Stimulated activated naive CD8-positive, alpha-beta T cell treated with anti-CD3 and anti-CD28 coated beads, Interleukin-15, Interleukin-2, amounts not matched to agents 100 ng/mL and 50 ng/mL, for 24 hours (primary cell): ENCODE data around the gene CACNG7.
A peak's percentile ranks its signal among the peaks of the same experiment; 100 is the strongest.

Experiments used
- H3K27ac Mint-ChIP-seq: one replicate; pipeline ENCODE4 v1.8.0; 2021; ENCODE audit warnings: mild to moderate bottlenecking, mixed read lengths
- H3K27me3 Mint-ChIP-seq: one replicate; pipeline ENCODE4 v1.8.0; 2021; ENCODE audit warnings: mixed read lengths
- H3K36me3 Mint-ChIP-seq: one replicate; pipeline ENCODE4 v1.8.0; 2021; ENCODE audit warnings: low read depth, mixed read lengths
- H3K4me1 Mint-ChIP-seq: one replicate; pipeline ENCODE4 v1.8.0; 2021; ENCODE audit warnings: low read depth, mixed read lengths
- H3K4me3 Mint-ChIP-seq: one replicate; pipeline ENCODE4 v1.8.0; 2021; ENCODE audit warnings: mild to moderate bottlenecking, mixed read lengths
- H3K9me3 Mint-ChIP-seq: one replicate; pipeline ENCODE4 v1.8.0; 2021; ENCODE audit warnings: mixed read lengths

Gene CACNG7

DNA sequence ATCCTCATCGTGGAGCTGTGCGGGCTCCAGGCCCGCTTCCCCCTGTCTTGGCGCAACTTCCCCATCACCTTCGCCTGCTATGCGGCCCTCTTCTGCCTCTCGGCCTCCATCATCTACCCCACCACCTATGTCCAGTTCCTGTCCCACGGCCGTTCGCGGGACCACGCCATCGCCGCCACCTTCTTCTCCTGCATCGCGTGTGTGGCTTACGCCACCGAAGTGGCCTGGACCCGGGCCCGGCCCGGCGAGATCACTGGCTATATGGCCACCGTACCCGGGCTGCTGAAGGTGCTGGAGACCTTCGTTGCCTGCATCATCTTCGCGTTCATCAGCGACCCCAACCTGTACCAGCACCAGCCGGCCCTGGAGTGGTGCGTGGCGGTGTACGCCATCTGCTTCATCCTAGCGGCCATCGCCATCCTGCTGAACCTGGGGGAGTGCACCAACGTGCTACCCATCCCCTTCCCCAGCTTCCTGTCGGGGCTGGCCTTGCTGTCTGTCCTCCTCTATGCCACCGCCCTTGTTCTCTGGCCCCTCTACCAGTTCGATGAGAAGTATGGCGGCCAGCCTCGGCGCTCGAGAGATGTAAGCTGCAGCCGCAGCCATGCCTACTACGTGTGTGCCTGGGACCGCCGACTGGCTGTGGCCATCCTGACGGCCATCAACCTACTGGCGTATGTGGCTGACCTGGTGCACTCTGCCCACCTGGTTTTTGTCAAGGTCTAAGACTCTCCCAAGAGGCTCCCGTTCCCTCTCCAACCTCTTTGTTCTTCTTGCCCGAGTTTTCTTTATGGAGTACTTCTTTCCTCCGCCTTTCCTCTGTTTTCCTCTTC lies 35.1 kb upstream of the CACNG7 start:
- Mint-ChIP-seq H3K4me1 (peaks cover 78% of the 10 kb centered on the region), H3K27ac (peak overlapping the region; percentile 32), H3K9me3 (peaks cover 3% of the 10 kb centered on the region)

DNA sequence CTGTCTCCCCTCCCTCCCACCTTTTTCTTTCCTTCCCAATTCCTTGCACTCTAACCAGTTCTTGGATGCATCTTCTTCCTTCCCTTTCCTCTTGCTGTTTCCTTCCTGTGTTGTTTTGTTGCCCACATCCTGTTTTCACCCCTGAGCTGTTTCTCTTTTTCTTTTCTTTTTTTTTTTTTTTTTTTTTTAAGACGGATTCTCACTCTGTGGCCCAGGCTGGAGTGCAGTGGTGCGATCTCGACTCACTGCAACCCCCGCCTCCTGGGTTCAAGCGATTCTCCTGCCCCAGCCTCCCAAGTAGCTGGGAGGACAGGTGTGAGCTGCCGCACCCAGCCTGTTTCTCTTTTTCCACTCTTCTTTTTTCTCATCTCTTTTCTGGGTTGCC lies 34.5 kb upstream of the CACNG7 start:
- Mint-ChIP-seq H3K9me3 (peaks cover 3% of the 10 kb centered on the region), H3K27ac (peak overlapping the region; percentile 32), H3K4me3 (peak overlapping the region; percentile 6), H3K27me3 (no peaks in the 10 kb centered on the region), H3K4me1 (peaks cover 80% of the 10 kb centered on the region), H3K36me3 (peaks cover 41% of the 10 kb centered on the region)

More for the DNA sequence above, 35.1 kb upstream of the CACNG7 start:
- Mint-ChIP-seq H3K4me3 (peak overlapping the region; percentile 6), H3K36me3 (peaks cover 41% of the 10 kb centered on the region), H3K27me3 (no peaks in the 10 kb centered on the region)

DNA sequence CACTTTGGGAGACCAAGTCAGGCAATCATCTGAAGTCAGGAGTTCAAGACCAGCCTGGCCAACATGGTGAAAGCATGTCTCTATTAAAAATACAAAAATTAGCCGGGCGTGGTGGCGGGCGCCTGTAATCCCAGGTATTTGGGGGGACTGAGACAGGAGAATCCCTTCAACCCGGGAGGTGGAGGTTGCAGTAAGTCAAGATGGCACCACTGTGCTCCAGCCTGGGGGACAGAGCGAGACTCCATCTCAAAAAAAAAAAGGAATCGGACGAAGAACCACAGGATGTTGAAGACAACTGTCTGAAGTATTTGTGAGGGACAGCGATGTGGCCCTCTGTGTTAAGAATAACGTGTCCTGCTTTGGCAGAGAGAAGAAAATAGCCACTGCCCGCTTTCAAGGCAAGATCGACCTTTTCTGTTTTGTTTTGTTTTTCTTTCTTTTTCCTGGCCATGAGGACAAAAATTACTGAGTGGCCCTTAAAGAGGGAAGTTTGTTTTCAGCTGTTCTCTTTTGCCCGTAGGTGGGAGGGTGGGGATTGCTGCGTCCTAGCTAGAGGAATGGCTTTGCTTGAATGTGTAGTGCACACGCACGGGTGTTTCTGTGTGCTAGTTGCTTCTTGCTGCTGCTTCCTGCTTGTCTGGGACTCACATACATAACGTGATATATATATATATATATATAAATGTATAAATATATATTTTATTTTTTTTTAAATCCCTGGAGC lies 33.3 kb upstream of the CACNG7 start:
- Mint-ChIP-seq H3K27ac (peak overlapping the region; percentile 24), H3K4me3 (no peak overlapping the region), H3K4me1 (peaks cover 74% of the 10 kb centered on the region), H3K36me3 (peaks cover 41% of the 10 kb centered on the region), H3K27me3 (no peaks in the 10 kb centered on the region), H3K9me3 (peaks cover 3% of the 10 kb centered on the region)

DNA sequence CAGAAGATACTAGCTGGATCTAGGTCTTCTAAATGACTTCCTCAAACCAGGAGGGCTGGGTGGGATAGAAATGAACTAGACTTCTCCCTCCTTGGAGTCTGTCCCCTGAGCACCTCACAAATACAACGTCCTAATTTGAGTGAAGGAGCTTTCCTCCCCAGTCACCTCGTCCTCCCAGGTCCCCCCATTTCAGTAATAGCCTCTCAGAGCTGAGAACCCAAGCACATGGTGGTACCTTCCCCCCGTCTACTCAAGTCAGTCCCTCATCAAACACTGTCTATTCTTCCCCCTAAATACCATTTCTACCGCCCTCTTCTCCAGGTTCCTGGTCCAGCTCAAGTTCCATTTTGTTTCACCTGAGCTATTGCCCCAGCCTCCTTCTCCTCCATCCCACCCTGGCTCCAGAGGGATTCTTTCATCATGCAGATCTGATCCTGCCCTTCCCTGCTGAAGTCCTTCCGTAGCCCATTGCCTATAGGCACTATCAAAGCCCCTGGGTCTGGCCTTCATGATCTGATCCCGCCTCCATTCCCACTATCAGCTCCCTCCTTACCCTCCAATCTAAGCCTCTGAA lies 32.3 kb upstream of the CACNG7 start:
- H3K9me3 Mint-ChIP-seq: peaks cover 3% of the 10 kb centered on the region
- no peak overlapping the region for H3K27ac Mint-ChIP-seq
- H3K4me1 Mint-ChIP-seq: peaks cover 65% of the 10 kb centered on the region
- peak overlapping the region; percentile 18 for H3K4me3 Mint-ChIP-seq
- H3K27me3 Mint-ChIP-seq: no peaks in the 10 kb centered on the region
- H3K36me3 Mint-ChIP-seq: peaks cover 32% of the 10 kb centered on the region

DNA sequence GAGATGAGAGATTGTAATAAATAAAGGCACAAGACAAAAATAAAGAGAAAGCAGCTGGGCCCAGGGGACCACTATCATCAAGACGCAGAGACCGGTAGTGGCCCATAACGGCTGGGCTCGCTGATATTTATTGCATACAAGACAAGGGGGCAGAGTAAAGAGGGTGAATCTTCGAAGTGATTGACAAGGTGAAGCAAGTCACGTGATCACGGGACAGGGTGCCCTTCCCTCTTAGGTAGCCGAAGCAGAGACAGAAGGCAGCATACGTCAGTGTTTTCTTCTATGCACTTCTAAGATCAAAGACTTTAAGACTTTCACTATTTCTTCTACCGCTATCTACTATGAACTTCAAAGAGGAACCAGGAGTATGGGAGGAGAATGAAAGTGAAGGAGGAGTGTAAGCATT lies 31.7 kb upstream of the CACNG7 start:
- H3K4me3 Mint-ChIP-seq: peak overlapping the region; percentile 18

DNA sequence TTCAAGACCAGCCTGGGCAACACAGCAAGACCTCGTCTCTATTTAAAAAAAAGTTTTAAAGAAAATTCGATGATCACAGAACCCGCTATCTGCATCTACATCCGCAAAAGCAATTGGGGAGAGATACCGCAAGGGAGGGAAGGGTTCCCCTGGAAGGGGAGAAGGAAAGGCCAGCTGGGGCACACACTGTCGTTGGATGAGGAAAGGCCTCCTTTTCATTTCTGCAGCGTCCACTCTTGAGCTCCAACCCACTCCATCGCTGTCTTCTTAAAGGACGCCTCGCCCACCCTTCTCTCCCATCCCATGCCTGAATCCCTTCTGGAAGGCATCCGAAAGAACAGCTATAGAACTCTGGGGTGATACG lies 30.3 kb upstream of the CACNG7 start:
- peaks cover 7% of the 10 kb centered on the region for H3K27me3 Mint-ChIP-seq
- H3K4me3 Mint-ChIP-seq: peak overlapping the region; percentile 79
- H3K36me3 Mint-ChIP-seq: peaks cover 27% of the 10 kb centered on the region
- peaks cover 2% of the 10 kb centered on the region for H3K9me3 Mint-ChIP-seq
- H3K27ac Mint-ChIP-seq: peak overlapping the region; percentile 10
- H3K4me1 Mint-ChIP-seq: peaks cover 60% of the 10 kb centered on the region

More for the DNA sequence above, 31.7 kb upstream of the CACNG7 start:
- Mint-ChIP-seq H3K4me1 (peaks cover 64% of the 10 kb centered on the region), H3K27me3 (no peaks in the 10 kb centered on the region), H3K36me3 (peaks cover 32% of the 10 kb centered on the region), H3K9me3 (peaks cover 3% of the 10 kb centered on the region), H3K27ac (no peak overlapping the region)

DNA sequence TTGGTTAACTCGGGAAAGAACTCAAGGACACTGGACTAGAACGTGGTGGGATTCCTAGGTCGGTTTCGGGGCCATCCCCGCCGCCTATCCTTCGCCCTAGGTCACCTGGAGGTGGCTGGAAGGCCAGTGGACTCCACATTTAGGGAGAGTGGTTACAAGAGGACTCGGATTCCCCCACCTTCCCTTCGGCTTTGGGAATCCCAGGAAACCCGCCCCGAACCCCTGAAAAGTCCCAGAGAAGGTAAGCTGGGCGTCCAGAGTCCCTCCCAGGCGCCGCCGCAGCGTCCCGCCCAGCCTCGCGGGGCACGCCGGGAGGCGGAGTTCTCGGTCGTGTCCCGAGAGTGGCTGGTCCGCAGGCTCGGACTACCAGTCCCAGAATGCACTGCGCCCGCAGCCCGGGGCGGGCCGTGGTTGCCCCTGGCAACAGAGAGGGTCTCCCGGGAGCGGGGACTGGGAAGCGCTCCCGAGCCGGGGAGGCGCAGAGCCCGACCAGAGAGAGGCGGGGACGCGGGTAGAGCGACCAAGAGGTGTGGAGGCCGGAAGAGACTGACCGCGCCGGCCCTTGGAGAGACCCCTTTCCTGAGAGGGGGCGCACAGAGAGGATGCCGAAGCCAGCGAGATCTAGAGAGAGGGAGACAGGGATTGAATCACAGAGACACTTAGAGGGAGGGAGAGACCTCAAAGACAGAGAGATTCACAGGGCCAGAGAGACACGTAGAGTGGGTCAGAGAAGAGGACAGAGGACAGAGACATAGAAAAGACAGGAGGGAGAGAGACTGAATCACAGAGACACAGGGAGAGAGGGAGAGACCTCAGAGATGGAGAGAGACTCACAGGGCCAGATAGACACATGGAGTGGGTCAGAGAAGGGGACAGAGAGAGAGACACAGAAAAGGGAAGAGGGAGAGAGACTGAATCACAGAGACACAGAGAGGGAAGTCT lies 29.7 kb upstream of the CACNG7 start:
- peak overlapping the region; percentile 79 for H3K4me3 Mint-ChIP-seq
- peaks cover 21% of the 10 kb centered on the region for H3K36me3 Mint-ChIP-seq
- H3K27ac Mint-ChIP-seq: peak overlapping the region; percentile 10
- peaks cover 12% of the 10 kb centered on the region for H3K27me3 Mint-ChIP-seq
- H3K9me3 Mint-ChIP-seq: no peaks in the 10 kb centered on the region
- H3K4me1 Mint-ChIP-seq: peaks cover 56% of the 10 kb centered on the region

DNA sequence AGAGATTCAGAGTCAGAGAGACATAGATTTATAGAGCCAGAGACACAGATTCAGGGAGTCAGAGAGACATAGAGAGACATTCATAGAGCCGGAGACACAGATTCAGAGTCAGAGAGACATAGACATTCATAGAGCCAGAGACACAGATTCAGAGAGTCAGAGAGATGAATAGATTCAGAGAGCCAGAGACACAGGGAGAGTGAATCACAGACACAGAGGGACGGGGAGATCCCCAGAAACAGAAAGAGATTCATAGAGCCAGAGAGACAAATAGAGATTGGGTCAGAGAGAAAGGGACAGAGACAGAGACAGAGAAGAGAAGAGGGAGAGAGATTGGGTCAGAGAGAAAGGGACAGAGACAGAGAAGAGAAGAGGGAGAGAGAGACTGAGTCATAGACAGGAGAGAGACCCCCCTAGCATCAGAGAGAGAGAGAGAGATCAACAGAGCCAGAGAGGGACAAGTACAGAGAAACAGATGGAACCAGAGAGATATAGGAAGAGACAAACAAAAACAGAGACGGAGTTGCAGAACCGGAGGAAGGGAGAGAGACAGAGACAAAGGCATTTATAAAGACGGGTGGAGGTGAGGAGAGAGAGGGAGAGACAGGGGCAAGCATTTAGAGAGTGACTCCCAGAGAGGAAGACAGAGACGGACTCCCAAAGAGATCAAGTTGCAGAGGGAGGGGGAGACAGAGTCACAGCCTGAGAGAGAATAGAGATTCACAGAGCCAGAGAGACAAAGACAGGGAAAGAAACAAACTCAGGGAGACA lies 28.2 kb upstream of the CACNG7 start:
- no peaks in the 10 kb centered on the region for H3K9me3 Mint-ChIP-seq
- H3K4me1 Mint-ChIP-seq: peaks cover 41% of the 10 kb centered on the region
- no peak overlapping the region for H3K4me3 Mint-ChIP-seq
- H3K36me3 Mint-ChIP-seq: peaks cover 11% of the 10 kb centered on the region
- peaks cover 23% of the 10 kb centered on the region for H3K27me3 Mint-ChIP-seq
- H3K27ac Mint-ChIP-seq: no peak overlapping the region

DNA sequence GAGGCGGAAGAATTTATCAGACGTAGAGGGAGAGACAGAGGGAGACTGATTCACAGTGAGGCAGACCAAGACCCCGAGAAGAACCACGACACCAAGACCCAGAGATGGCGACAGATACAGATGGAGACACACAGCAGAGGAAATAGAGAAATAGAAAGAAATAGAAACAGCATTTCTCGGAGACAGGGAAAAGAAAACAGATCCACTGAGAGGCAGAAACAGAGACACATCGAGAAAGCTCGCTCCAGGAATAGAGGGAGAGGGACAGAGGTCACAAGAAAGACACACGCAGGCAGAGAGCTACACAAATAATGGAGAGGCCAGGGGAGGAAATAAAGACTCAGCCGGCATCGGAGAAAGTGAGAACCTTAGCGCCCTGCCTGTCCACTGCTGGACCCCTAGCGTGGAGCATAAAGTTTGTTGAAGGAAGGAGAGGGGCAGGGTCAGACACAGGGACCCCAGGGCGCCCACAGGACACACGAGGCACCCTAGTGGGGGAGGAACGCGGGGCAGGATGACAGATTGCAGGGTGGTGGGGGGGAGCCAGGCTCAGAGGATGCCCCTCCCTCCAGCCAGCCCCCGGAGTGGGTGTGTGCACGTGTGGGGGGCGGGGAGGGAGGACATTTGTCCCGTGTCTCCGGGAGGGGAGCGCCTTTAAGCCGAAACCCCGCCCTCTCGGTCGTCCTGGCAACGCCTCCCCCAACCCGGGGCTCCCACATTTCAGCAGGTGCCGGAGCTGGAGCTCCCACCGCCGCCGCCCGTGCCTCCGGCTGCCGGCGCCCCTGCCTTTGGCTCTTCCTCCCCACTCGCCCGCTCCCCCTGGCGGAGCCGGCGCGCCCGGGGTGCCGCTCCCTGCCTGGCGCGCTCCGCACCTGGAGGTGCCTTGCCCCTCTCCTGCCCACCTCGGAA lies 27.3 kb upstream of the CACNG7 start, which contains the start of gene PRKCG:
PRKCG (plus strand) TSS at position 716 of the 909 bp plus-strand sequence. CDS start 298 bp downstream, outside the sequence.
- Mint-ChIP-seq H3K27ac (no peak within 1 kb of the TSS), H3K9me3 (no peaks in the 10 kb centered on the region), H3K27me3 (peaks cover 23% of the 10 kb centered on the region), H3K4me1 (peaks cover 33% of the 10 kb centered on the region), H3K36me3 (peaks cover 3% of the 10 kb centered on the region), H3K4me3 (no peak within 1 kb of the TSS)

DNA sequence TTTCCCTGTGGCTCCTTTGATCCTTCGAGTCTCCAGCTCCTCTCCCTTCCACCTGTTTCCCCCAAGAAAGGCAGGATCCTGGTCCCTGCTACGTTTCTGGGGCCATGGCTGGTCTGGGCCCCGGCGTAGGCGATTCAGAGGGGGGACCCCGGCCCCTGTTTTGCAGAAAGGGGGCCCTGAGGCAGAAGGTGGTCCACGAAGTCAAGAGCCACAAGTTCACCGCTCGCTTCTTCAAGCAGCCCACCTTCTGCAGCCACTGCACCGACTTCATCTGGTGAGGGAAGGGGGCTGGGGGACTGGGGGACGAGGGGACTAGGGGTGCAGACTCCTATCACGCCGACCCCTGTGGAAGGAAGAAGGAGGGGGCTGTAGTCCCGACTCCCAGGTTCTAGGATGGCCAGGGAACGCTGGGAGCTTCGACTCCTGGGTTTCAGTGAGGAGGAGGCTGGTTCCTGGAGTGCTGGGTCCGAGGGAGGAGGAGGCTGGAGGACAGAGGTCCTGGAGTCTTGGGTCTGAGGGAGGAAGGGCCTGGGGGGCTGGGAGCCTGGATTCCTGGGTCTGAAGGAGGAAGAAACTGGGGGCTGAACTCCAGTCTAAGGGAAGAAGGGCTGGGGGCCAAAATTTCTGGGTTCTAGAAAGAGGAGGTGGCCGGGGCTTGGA lies 26.6 kb upstream of the CACNG7 start:
- peaks cover 25% of the 10 kb centered on the region for H3K4me1 Mint-ChIP-seq
- peaks cover 23% of the 10 kb centered on the region for H3K27me3 Mint-ChIP-seq
- H3K9me3 Mint-ChIP-seq: no peaks in the 10 kb centered on the region
- H3K36me3 Mint-ChIP-seq: no peaks in the 10 kb centered on the region
- no peak overlapping the region for H3K27ac Mint-ChIP-seq
- no peak overlapping the region for H3K4me3 Mint-ChIP-seq

DNA sequence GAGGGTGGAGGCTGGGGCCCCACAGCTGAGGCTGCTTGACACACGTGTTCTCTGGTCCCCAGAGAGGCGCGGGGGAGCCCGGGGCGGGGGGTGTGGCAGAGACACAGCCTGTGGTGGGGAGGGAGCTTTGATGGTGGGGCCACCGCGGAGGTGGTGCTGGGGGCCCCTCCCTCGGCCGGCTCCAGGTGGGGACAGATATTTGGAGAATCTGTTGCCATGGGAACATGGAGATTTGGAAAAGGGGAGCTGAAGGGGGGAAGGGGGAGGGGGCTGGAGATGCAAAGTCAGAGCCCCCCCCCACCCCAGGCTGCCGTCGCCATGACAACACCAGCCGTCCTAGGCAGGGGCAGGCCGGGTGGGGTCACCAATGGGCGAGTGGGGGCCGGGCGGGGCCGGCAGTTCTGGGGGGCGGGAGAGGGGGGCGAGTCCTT lies 25.8 kb upstream of the CACNG7 start:
- peaks cover 18% of the 10 kb centered on the region for H3K4me1 Mint-ChIP-seq
- H3K36me3 Mint-ChIP-seq: no peaks in the 10 kb centered on the region
- H3K27ac Mint-ChIP-seq: no peak overlapping the region
- H3K9me3 Mint-ChIP-seq: no peaks in the 10 kb centered on the region
- no peak overlapping the region for H3K4me3 Mint-ChIP-seq
- peaks cover 23% of the 10 kb centered on the region for H3K27me3 Mint-ChIP-seq

DNA sequence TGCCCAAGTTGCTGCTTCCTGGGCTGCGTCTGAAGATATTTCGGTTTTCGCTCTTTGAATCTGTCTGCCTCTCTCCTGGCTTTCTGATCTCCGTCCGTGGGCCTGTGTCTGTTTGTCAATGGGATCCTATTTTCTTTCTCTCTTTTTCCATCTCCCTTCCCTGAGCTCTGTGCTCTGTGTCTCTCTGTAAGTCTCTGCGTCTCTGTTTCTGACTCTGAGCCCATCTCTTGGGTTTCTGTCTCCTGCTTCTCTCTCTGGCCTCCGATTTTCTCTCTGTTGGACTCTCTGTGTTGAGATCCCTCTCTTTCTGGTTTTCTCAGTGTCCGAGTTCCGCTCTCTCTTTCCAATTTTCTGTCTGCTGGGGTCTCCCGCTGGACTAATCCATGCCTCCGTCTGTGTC lies 25.3 kb upstream of the CACNG7 start:
- Mint-ChIP-seq H3K9me3 (no peaks in the 10 kb centered on the region), H3K36me3 (no peaks in the 10 kb centered on the region), H3K4me1 (peaks cover 16% of the 10 kb centered on the region), H3K27me3 (peaks cover 23% of the 10 kb centered on the region), H3K27ac (no peak overlapping the region), H3K4me3 (no peak overlapping the region)
